Sigmoid colon (tissue), 7 donors: ENCODE data around the gene NCLN. TPM values are rescaled to one million over a fixed set of nuclear protein-coding genes. Genes with fewer than 3 reads are reported as not detected.

ENCODE experiments used
- DNase-seq: peaks from one replicate; pipeline ENCODE4 v3.0.0-alpha.2; 2019
- H3K27ac ChIP-seq, 4 donors: fragments of 200-600 bp; sonication (generic); one replicate each; pipeline ENCODE4 v1.5.1; 2016 to 2019; ENCODE audit warnings: mild to moderate bottlenecking in 1 of 4
- H3K27me3 ChIP-seq, 3 donors: fragments of 200-600 bp; sonication (generic); one replicate each; pipeline ENCODE4 v1.5.1; 2019; ENCODE audit warnings: mild to moderate bottlenecking in 1 of 3
- H3K36me3 ChIP-seq, 4 donors: fragments of 200-600 bp; sonication (generic); one replicate each; pipeline ENCODE4 v1.5.1; 2016 to 2019
- H3K4me1 ChIP-seq, 4 donors: fragments of 200-600 bp; sonication (generic); one replicate each; pipeline ENCODE4 v1.5.1; 2017 to 2019
- H3K4me3 ChIP-seq, 4 donors: fragments of 200-600 bp; sonication (generic); one replicate each; pipeline ENCODE4 v1.5.1; 2017 to 2019; ENCODE audit warnings: mild to moderate bottlenecking in 2 of 4, moderate library complexity in 1 of 4
- H3K9me3 ChIP-seq, 4 donors: fragments of 200-600 bp in 3 of 4; sonication (generic) in 3 of 4; one replicate each; pipeline versions ENCODE4 v1.5.1 to v1.6.1; 2013 to 2019
- CTCF ChIP-seq, 4 experiments: fragments of 450-650 bp in 3 of 4; fragments of 200-600 bp in 1 of 4; IDR thresholded peaks; one replicate each; pipeline ENCODE4 v1.5.1; 2016 to 2019; ENCODE audit warnings: antibody characterized with exemption in 4 of 4, mild to moderate bottlenecking in 3 of 4, moderate library complexity in 2 of 4
- EP300 ChIP-seq, 4 donors: sonication (generic); formaldehyde crosslinking; IDR thresholded peaks; one replicate each; pipeline ENCODE4 v1.6.1; 2017; ENCODE audit warnings: antibody characterized with exemption in 4 of 4
- POLR2A ChIP-seq, 2 donors: fragments of 450-650 bp; IDR thresholded peaks; one replicate each; pipeline ENCODE4 v1.6.1; 2016; ENCODE audit warnings: antibody characterized with exemption in 2 of 2, mild to moderate bottlenecking in 2 of 2, moderate library complexity in 2 of 2
- POLR2AphosphoS5 ChIP-seq, 4 donors: sonication (generic); formaldehyde crosslinking; IDR thresholded peaks; one replicate each; pipeline ENCODE4 v1.6.1; 2017; ENCODE audit warnings: antibody characterized with exemption in 4 of 4
- WGBS, 2 donors: extraction: QIAGEN DNeasy Blood & Tissue Kit; methylation state at CpG; one replicate each; pipeline ENCODE4 v1.1.7; 2013; 5-methylcytosine and 5-hydroxymethylcytosine counted together
- intact Hi-C: fragments of 100-400 bp; cut with DNase I; formaldehyde crosslinking; loops from one replicate; pipeline ENCODE4 v1.15.1; 2023
- polyA plus RNA-seq, 3 donors: library from polyadenylated mRNA; stranded (reverse); fragments of 200-250 nt; gene quantifications; one replicate each; pipeline ENCODE4 v1.2.3, GENCODE V29; 2013
- total RNA-seq, 4 donors: library from RNA; depleted of rRNA; stranded (reverse); fragments of >200 nt; gene quantifications; one replicate each; pipeline ENCODE4 v1.1.0, GENCODE V29; 2016
- donor health status: healthy with polysubstance abuse.
- donor health status: Bipolar disorder and iron deficiency.
- donor health status: healthy.

NCLN gene
- total and polyA plus RNA-seq, 7 donors: 12.2 to 94.7 (median 16.1) TPM

GRCh38 chr19:3187662-3188511 is 2.2 kb downstream of the NCLN start:
- 62 to 87% methylated on average over 36 of the region's 36 CpGs for WGBS, 2 donors
- H3K4me1 ChIP-seq: peaks cover 0 to 34% (median 25%) of the 10 kb centered on the region in 4 donors
- no peaks in the 10 kb centered on the region for H3K27me3 ChIP-seq
- H3K4me3 ChIP-seq: no peak overlapping the region
- H3K27ac ChIP-seq: no peak overlapping the region
- TF ChIP-seq CTCF (IDR thresholded peaks at IDR 0.05) (no peak), EP300 (IDR thresholded peaks at IDR 0.05) (no peak), POLR2A (IDR thresholded peaks at IDR 0.05) (no peak), POLR2AphosphoS5 (IDR thresholded peaks at IDR 0.05) (no peak)
- H3K9me3 ChIP-seq: no peaks in the 10 kb centered on the region
- H3K36me3 ChIP-seq: peaks cover 0 to 4% (median 0%) of the 10 kb centered on the region in 4 donors
- intact Hi-C loops: no loop called here
- no peak for DNase-seq

DNA sequence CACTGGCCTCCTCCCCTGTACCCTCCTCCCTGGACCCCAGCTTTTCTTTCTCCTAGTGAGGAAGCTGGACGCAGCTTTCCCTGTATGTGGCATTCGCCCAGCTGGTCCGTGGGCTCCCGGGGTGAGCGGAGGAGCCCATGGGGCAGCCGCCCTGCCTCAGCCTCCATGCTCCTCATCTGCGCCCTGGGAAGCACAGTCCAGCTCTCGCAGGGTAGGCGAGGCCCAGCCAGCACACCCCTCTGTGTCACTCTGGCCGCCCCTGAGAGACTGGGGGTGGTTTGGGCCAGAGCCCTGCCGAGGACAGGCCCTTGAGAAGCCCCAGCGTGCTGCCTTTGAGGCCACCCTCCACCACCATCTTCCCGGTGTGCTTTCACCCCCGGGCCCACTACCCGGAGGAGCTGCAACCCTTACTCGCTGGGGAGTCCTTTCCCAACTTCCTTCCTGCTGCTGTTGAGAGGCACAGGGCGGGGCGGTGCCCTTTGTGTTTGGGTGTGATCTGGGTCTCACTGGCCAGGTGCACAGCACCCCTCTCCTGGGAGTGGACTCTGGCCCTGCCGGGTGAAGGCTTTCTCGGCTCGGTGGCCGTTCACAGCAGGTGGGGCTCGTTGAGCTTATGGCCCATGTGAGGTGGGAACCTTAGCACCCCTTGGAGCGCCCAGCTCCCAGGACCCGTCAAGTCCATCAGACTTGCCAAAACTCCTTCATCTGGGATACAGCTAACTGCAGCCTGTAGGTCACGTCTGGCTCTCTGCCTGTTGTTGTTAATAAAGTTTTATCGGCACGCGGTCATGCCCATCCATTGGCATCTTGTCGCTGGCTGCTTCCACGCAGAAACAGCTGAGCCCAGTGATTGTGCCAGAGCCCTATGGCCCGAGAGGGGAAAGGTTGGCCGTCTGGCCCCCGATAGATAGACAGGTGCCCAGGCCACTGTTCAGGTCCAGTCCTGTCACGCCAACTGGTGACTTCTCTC is 3.2 kb downstream of the NCLN start:
- H3K27me3 ChIP-seq: no peaks in the 10 kb centered on the region
- peaks cover 0 to 14% (median 3%) of the 10 kb centered on the region in 4 donors for H3K36me3 ChIP-seq
- TF ChIP-seq POLR2A (IDR thresholded peaks at IDR 0.05) (peak in 1 of 2 donors; percentile 33), CTCF (IDR thresholded peaks at IDR 0.05) (no peak)
- no peak for DNase-seq
- no peak overlapping the region for H3K4me3 ChIP-seq
- intact Hi-C loops: no loop called here
- H3K9me3 ChIP-seq: no peaks in the 10 kb centered on the region
- H3K4me1 ChIP-seq: peaks cover 0 to 34% (median 25%) of the 10 kb centered on the region in 4 donors
- WGBS, 2 donors: 31 to 66% methylated on average over 35 of the region's 35 CpGs
- no peak overlapping the region for H3K27ac ChIP-seq

- no peaks in the 10 kb centered on the region for H3K9me3 ChIP-seq
- TF ChIP-seq CTCF (IDR thresholded peaks at IDR 0.05) (no peak), EP300 (IDR thresholded peaks at IDR 0.05) (no peak), POLR2AphosphoS5 (IDR thresholded peaks at IDR 0.05) (no peak), POLR2A (IDR thresholded peaks at IDR 0.05) (no peak)
- intact Hi-C loops: no loop called here
- H3K27ac ChIP-seq: no peak overlapping the region
- no peak for DNase-seq
- 64 to 88% methylated on average over 28 of the region's 28 CpGs for WGBS, 2 donors
- H3K27me3 ChIP-seq: no peaks in the 10 kb centered on the region
- peaks cover 0 to 18% (median 3%) of the 10 kb centered on the region in 4 donors for H3K36me3 ChIP-seq
- peaks cover 0 to 31% (median 24%) of the 10 kb centered on the region in 4 donors for H3K4me1 ChIP-seq
- H3K4me3 ChIP-seq: no peak overlapping the region
Observed at GRCh38 chr19:3189702-3190469, 4.2 kb downstream of the NCLN start.

DNA sequence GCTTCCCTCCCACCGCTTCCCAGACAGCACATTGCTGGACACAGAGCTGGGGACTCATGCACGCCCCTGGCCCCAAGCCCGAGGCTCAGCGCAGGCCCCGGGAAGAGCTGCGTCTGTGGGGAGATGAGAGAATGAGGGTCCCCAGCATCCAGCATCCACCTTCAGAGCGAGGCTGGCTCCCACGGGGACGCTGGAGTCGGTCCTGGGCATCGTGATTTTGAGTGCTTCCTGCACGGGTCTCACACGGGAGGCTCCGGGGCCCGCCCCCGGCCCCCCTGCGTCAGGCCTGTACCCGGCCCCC is 4.7 kb downstream of the NCLN start:
- 92 to 95% methylated on average over 18 of the region's 18 CpGs for WGBS, 2 donors
- TF ChIP-seq EP300 (IDR thresholded peaks at IDR 0.05) (no peak), CTCF (IDR thresholded peaks at IDR 0.05) (no peak)
- no peak overlapping the region for H3K27ac ChIP-seq
- DNase-seq: no peak
- intact Hi-C loops: no loop called here
- no peaks in the 10 kb centered on the region for H3K9me3 ChIP-seq
- peaks cover 0 to 18% (median 3%) of the 10 kb centered on the region in 4 donors for H3K36me3 ChIP-seq
- H3K4me1 ChIP-seq: peaks cover 0 to 30% (median 23%) of the 10 kb centered on the region in 4 donors
- H3K4me3 ChIP-seq: no peak overlapping the region
- no peaks in the 10 kb centered on the region for H3K27me3 ChIP-seq
